ENCODE data around the gene ZNF425.

GRCh38 chr7:149147072-149147751, 21.1 kb upstream of the ZNF425 start, which contains the start of gene ZNF398:
- TF ChIP-seq POLR2A (IDR thresholded peaks at IDR 0.05; ENCODE audit: low read length) (peak; percentile 60), GATA1 (IDR thresholded peaks at IDR 0.05; ENCODE audit: low read depth, low read length) (no peak)
